ENCODE data around the gene FNDC7.

The FNDC7 gene

DNA sequence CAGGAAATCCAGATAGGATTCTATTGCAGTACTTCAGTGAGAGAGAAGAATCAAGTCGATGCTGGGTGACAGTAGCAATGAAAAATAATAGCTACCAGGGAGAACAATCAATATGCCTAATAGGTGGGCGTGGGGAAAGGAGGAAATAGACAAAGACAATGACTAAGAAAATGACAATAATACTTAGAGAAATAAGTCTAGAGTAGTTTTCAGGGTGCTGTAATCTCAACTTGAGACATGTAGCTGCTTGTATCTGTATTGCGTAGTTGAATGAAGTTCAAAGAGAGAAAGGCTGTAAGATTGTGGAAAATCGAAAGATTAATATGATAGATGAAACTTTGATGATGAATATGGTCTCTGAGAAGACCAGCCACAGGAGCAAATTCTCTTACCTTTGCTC, 36.4 kb downstream of the FNDC7 start:
- no peak for TF ChIP-seq POLR2AphosphoS5 (IDR thresholded peaks at IDR 0.05; ENCODE audit: low read depth, low read length)
- no peak for TF ChIP-seq FOXP2 (optimal IDR thresholded peaks at IDR 0.05; ENCODE audit: borderline replicate concordance, extremely low read depth, extremely low read length, insufficient read depth)
- no peak for TF ChIP-seq TAF1 (IDR thresholded peaks at IDR 0.05; ENCODE audit: borderline replicate concordance, insufficient read depth, low read length)
- TF ChIP-seq REST (IDR thresholded peaks at IDR 0.05; ENCODE audit: insufficient read depth in 1 of 2, low read depth in 2 of 2, low read length in 2 of 2), result no peak
- TF ChIP-seq SIN3A (IDR thresholded peaks at IDR 0.05; ENCODE audit: borderline replicate concordance, insufficient read depth, low read length), result no peak

- TF ChIP-seq POLR2AphosphoS5 (IDR thresholded peaks at IDR 0.05; ENCODE audit: low read depth, low read length) (no peak), TAF1 (IDR thresholded peaks at IDR 0.05; ENCODE audit: borderline replicate concordance, insufficient read depth, low read length) (no peak), REST (IDR thresholded peaks at IDR 0.05; ENCODE audit: insufficient read depth in 1 of 2, low read depth in 2 of 2, low read length in 2 of 2) (no peak), SIN3A (IDR thresholded peaks at IDR 0.05; ENCODE audit: borderline replicate concordance, insufficient read depth, low read length) (no peak), FOXP2 (optimal IDR thresholded peaks at IDR 0.05; ENCODE audit: borderline replicate concordance, extremely low read depth, extremely low read length, insufficient read depth) (no peak)
Observed at GRCh38 chr1:108750476-108751181, 37.9 kb downstream of the FNDC7 start.

GRCh38 chr1:108753363-108753762, 40.7 kb downstream of the FNDC7 start:
- TF ChIP-seq SIN3A (IDR thresholded peaks at IDR 0.05; ENCODE audit: borderline replicate concordance, insufficient read depth, low read length), result no peak
- TF ChIP-seq TAF1 (IDR thresholded peaks at IDR 0.05; ENCODE audit: borderline replicate concordance, insufficient read depth, low read length), result no peak
- no peak for TF ChIP-seq FOXP2 (optimal IDR thresholded peaks at IDR 0.05; ENCODE audit: borderline replicate concordance, extremely low read depth, extremely low read length, insufficient read depth)
- no peak for TF ChIP-seq POLR2AphosphoS5 (IDR thresholded peaks at IDR 0.05; ENCODE audit: low read depth, low read length)
- TF ChIP-seq REST (IDR thresholded peaks at IDR 0.05; ENCODE audit: insufficient read depth in 1 of 2, low read depth in 2 of 2, low read length in 2 of 2), result no peak

DNA sequence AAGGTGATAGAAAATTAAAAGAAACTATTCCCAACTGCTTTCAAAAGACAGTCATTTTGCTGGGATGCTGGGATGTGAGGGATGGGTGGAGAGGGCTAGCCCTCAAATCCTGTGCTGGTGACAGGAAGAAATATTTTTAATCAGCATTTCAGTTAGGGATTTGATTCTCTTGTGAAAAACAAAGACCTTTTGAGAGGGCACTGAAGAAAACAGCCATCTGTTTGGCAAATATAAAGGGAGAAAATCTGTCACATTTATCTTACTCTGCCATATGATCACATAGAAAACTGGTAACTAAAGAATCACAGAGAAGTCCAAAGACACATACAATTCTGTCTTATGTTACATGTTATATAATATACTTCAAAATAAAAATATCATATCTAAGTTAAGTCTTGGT, 46.1 kb downstream of the FNDC7 start:
- TF ChIP-seq FOXP2 (optimal IDR thresholded peaks at IDR 0.05; ENCODE audit: borderline replicate concordance, extremely low read depth, extremely low read length, insufficient read depth) (no peak), TAF1 (IDR thresholded peaks at IDR 0.05; ENCODE audit: borderline replicate concordance, insufficient read depth, low read length) (no peak), POLR2AphosphoS5 (IDR thresholded peaks at IDR 0.05; ENCODE audit: low read depth, low read length) (no peak), SIN3A (IDR thresholded peaks at IDR 0.05; ENCODE audit: borderline replicate concordance, insufficient read depth, low read length) (no peak)

DNA sequence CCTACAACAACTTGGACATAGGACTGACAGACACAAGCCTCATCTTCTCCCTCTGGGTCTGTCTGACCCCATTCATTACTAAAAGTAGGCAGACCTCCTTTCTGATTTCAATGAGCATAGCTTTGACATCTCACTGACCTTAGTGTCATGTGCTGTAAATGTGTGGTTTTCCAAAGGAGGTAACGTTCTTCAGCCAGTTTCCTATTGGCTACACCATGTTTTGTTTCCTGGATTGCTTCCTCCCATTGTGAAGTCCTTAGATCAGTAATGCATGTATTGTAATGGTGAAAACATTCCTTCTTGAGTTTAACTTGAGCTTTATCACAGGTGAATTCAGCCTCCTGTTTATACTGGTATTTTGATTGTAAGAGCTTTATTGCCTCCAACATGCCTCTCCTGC, 54.4 kb downstream of the FNDC7 start:
- TF ChIP-seq TAF1 (IDR thresholded peaks at IDR 0.05; ENCODE audit: borderline replicate concordance, insufficient read depth, low read length), result no peak
- no peak for TF ChIP-seq POLR2AphosphoS5 (IDR thresholded peaks at IDR 0.05; ENCODE audit: low read depth, low read length)
- no peak for TF ChIP-seq REST (IDR thresholded peaks at IDR 0.05; ENCODE audit: insufficient read depth in 1 of 2, low read depth in 2 of 2, low read length in 2 of 2)
- no peak for TF ChIP-seq FOXP2 (optimal IDR thresholded peaks at IDR 0.05; ENCODE audit: borderline replicate concordance, extremely low read depth, extremely low read length, insufficient read depth)
- TF ChIP-seq SIN3A (IDR thresholded peaks at IDR 0.05; ENCODE audit: borderline replicate concordance, insufficient read depth, low read length), result no peak

Data from PFSK-1 (cell line).